Measurements from ENCODE around the gene KMT2E. TPM values are rescaled to one million over a fixed set of nuclear protein-coding genes. Genes with fewer than 3 reads are reported as not detected.

Gene KMT2E
- total and polyA plus RNA-seq, 2 donors (not counting 1 experiment from before 2014, with no cell fraction given), result 32.4 to 328 TPM

DNA sequence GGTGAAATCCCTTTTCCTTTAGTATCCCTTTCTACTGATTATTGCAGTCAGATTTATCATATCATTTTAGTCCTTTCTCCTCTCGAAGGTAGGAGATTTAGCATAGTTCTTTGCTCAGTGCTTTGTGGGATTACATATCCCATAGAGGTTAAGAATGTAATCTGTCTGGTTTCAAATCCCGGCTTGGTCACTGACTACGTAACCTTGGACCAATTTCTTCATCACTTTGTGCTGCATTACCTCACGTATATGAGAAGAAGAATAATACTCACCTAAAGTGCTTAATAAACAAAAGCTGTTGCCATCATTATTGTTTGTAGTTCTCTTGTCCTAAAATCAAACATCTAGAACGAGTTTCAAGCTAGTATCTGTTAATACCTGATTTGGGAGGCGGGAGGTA lies 74.0 kb downstream of the KMT2E start:
- Mint-ChIP-seq H3K4me1 (no peaks in the 10 kb centered on the region), H3K27me3 (no peaks in the 10 kb centered on the region), H3K4me3 (no peak overlapping the region), H3K27ac (no peak overlapping the region), H3K9me3 (ENCODE audit: insufficient read depth) (no peaks in the 10 kb centered on the region)
- H3K4me1 ChIP-seq (ENCODE audit: control insufficient read depth in 2 of 2, insufficient read depth in 2 of 2, low read length in 2 of 2), result no peaks in the 10 kb centered on the region
- no peak overlapping the region for H3K4me2 ChIP-seq (replicated peaks; ENCODE audit: low read depth, low read length, poor library complexity, severe bottlenecking)
- DNase-seq (no peak), ATAC-seq (ENCODE audit: low read depth) (no peak)
- peaks cover 8% of the 10 kb centered on the region for H4K20me1 ChIP-seq (ENCODE audit: control insufficient read depth, insufficient read depth, low read length, poor library complexity, severe bottlenecking)
- intact Hi-C loops (cut with micrococcal nuclease), result no loop called here
- no peak overlapping the region for H2AFZ ChIP-seq (ENCODE audit: insufficient read depth, low read depth, low read length, poor library complexity, severe bottlenecking)
- no peak overlapping the region for H3K9ac ChIP-seq (ENCODE audit: low read length)
- H3K27me3 ChIP-seq (replicated peaks in 1 of 4; ENCODE audit: control extremely low read depth in 1 of 4, control insufficient read depth in 3 of 4, insufficient read depth in 4 of 4, low read length in 3 of 4), result no peaks in the 10 kb centered on the region
- H3K79me2 ChIP-seq (ENCODE audit: control insufficient read depth, insufficient read depth, low read length), result peaks cover 43% of the 10 kb centered on the region
- TF ChIP-seq CTCF (IDR thresholded peaks at IDR 0.05) (no peak), EZH2 (IDR thresholded peaks at IDR 0.05; ENCODE audit: borderline replicate concordance, insufficient read depth, low read depth, low read length, poor library complexity, severe bottlenecking) (no peak)
- H3K27ac ChIP-seq (ENCODE audit: low read length in 2 of 2), result no peak overlapping the region
- WGBS (ENCODE audit: insufficient coverage), result no CpG with 5 or more reads among the region's 6 CpGs
- peaks cover 11 to 84% of the 10 kb centered on the region in 2 experiments for H3K36me3 ChIP-seq (replicated peaks in 1 of 2; ENCODE audit: control extremely low read depth in 1 of 2, control insufficient read depth in 1 of 2, extremely low read depth in 1 of 2, insufficient read depth in 2 of 2, low read length in 1 of 2)
- POLR2A ChIA-PET, result no interaction called here
- H3K4me3 ChIP-seq (ENCODE audit: control extremely low read depth in 1 of 5, extremely low read depth in 1 of 5, insufficient read depth in 1 of 5, low read depth in 2 of 5, low read length in 4 of 5), result no peak overlapping the region
- CTCF ChIA-PET, result interaction anchor here (0.9 to 1.3 kb wide), 2 partner anchors 74 to 107 kb away, joined by 3 to 4 read pairs; partner anchors contain the start of gene KMT2E
- no peaks in the 10 kb centered on the region for H3K9me3 ChIP-seq (ENCODE audit: control extremely low read depth in 1 of 3, control insufficient read depth in 2 of 3, insufficient read depth in 1 of 3, low read length in 2 of 3)

GRCh38 chr7:105088456-105088855 lies 74.5 kb downstream of the KMT2E start:
- no peaks in the 10 kb centered on the region for H3K4me1 ChIP-seq (ENCODE audit: control insufficient read depth in 2 of 2, insufficient read depth in 2 of 2, low read length in 2 of 2)
- ChIA-PET CTCF (interaction anchor here (0.9 to 1.3 kb wide), 2 partner anchors 75 to 107 kb away, joined by 3 to 4 read pairs; partner anchors contain the start of gene KMT2E), POLR2A (no interaction called here)
- no peak overlapping the region for H2AFZ ChIP-seq (ENCODE audit: insufficient read depth, low read depth, low read length, poor library complexity, severe bottlenecking)
- intact Hi-C loops (cut with micrococcal nuclease), result no loop called here
- no peak overlapping the region for H3K4me2 ChIP-seq (replicated peaks; ENCODE audit: low read depth, low read length, poor library complexity, severe bottlenecking)
- H3K4me3 ChIP-seq (ENCODE audit: control extremely low read depth in 1 of 5, extremely low read depth in 1 of 5, insufficient read depth in 1 of 5, low read depth in 2 of 5, low read length in 4 of 5), result no peak overlapping the region
- no peak overlapping the region for H3K27ac ChIP-seq (ENCODE audit: low read length in 2 of 2)
- Mint-ChIP-seq H3K4me1 (no peaks in the 10 kb centered on the region), H3K9me3 (ENCODE audit: insufficient read depth) (no peaks in the 10 kb centered on the region), H3K27me3 (no peaks in the 10 kb centered on the region), H3K27ac (peak overlapping the region; percentile 16), H3K4me3 (no peak overlapping the region)
- WGBS (ENCODE audit: insufficient coverage), result no CpG with 5 or more reads among the region's 2 CpGs
- TF ChIP-seq CTCF (IDR thresholded peaks at IDR 0.05), result no peak
- no peak for TF ChIP-seq EZH2 (IDR thresholded peaks at IDR 0.05; ENCODE audit: borderline replicate concordance, insufficient read depth, low read depth, low read length, poor library complexity, severe bottlenecking)
- ATAC-seq (ENCODE audit: low read depth), result no peak
- H3K27me3 ChIP-seq (replicated peaks in 1 of 4; ENCODE audit: control extremely low read depth in 1 of 4, control insufficient read depth in 3 of 4, insufficient read depth in 4 of 4, low read length in 3 of 4), result no peaks in the 10 kb centered on the region
- peaks cover 11 to 82% of the 10 kb centered on the region in 2 experiments for H3K36me3 ChIP-seq (replicated peaks in 1 of 2; ENCODE audit: control extremely low read depth in 1 of 2, control insufficient read depth in 1 of 2, extremely low read depth in 1 of 2, insufficient read depth in 2 of 2, low read length in 1 of 2)
- H3K9ac ChIP-seq (ENCODE audit: low read length), result no peak overlapping the region
- no peak for DNase-seq
- peaks cover 41% of the 10 kb centered on the region for H3K79me2 ChIP-seq (ENCODE audit: control insufficient read depth, insufficient read depth, low read length)
- no peaks in the 10 kb centered on the region for H3K9me3 ChIP-seq (ENCODE audit: control extremely low read depth in 1 of 3, control insufficient read depth in 2 of 3, insufficient read depth in 1 of 3, low read length in 2 of 3)
- peaks cover 8% of the 10 kb centered on the region for H4K20me1 ChIP-seq (ENCODE audit: control insufficient read depth, insufficient read depth, low read length, poor library complexity, severe bottlenecking)
